Kidney epithelial cell (primary cell): ENCODE measurements around the gene INTS1. TPM values are rescaled to one million over a fixed set of nuclear protein-coding genes. Genes with fewer than 3 reads are reported as not detected.

Experiments used
- DNase-seq: peaks from one replicate; pipeline ENCODE4 v3.0.0-alpha.2; 2010; ENCODE audit warnings: low read depth
- H3K27me3 ChIP-seq: 2 replicates; pipeline ENCODE4 v1.6.0; 2011; ENCODE audit warnings: low read length; ENCODE audit not compliant: control insufficient read depth, insufficient read depth
- H3K36me3 ChIP-seq: 2 replicates; pipeline ENCODE4 v1.5.1; 2011; ENCODE audit warnings: low read length; ENCODE audit not compliant: control insufficient read depth, insufficient read depth
- H3K4me3 ChIP-seq: 2 replicates; pipeline ENCODE4 v1.5.1; 2011; ENCODE audit warnings: low read depth, mild to moderate bottlenecking, control low read depth, low read length
- CTCF ChIP-seq: IDR thresholded peaks from 2 replicates; pipeline ENCODE4 v1.5.1; 2011; ENCODE audit warnings: mild to moderate bottlenecking, moderate library complexity, low read length, control low read depth, inconsistent platforms; ENCODE audit not compliant: insufficient read depth, poor library complexity, severe bottlenecking
- total RNA-seq: library from RNA; depleted of rRNA; stranded (reverse); fragments of >200 nt; gene quantifications from 2 replicates; pipeline ENCODE4 v1.2.3, GENCODE V29; 2015

INTS1 gene
- total RNA-seq, 1 donor from 2014 or later = 84.3 TPM

DNA sequence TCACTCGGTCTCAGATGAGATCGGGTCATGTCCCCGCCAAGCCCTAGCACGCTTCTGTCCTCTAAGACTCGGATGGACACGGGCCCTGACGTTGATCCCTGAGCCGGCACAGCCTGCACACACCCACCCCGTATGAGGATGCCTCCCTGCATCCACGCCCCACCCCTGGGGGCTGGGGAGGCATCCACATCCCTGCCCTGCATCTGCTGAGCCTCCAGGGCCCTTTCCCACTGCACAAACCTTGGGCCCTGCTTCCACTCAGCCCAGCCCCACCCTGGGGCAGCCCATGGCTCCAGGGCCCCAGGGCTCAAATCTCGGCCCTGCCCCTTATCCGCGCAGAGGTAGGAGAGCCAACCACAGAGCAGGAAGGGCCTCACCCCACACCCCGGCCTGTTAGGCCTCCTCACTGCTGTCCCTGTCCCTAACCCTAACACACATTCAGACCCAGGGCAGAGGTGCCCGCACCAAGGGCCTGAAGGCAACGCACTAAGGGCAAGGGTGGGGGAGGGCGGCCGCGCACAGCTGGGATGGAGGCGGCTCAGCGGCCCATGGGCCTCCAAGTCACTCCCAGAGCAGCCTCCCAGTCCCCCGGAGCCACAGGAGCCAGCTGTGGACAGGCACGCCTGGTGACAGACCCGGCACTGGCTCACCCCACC, 35.4 kb downstream of the INTS1 start:
- no peaks in the 10 kb centered on the region for H3K36me3 ChIP-seq
- no peak overlapping the region for H3K4me3 ChIP-seq
- no peak for DNase-seq
- TF ChIP-seq CTCF = no peak
- no peaks in the 10 kb centered on the region for H3K27me3 ChIP-seq

- no peak for DNase-seq
- Histone ChIP-seq H3K36me3 (no peaks in the 10 kb centered on the region), H3K27me3 (no peaks in the 10 kb centered on the region), H3K4me3 (no peak overlapping the region)
- no peak for TF ChIP-seq CTCF
Observed at GRCh38 chr7:1468203-1468602, 36.0 kb downstream of the INTS1 start.

GRCh38 chr7:1466524-1467271, 37.5 kb downstream of the INTS1 start:
- no peak for TF ChIP-seq CTCF
- peak; percentile 31 for DNase-seq
- Histone ChIP-seq H3K36me3 (no peaks in the 10 kb centered on the region), H3K27me3 (no peaks in the 10 kb centered on the region), H3K4me3 (no peak overlapping the region)

DNA sequence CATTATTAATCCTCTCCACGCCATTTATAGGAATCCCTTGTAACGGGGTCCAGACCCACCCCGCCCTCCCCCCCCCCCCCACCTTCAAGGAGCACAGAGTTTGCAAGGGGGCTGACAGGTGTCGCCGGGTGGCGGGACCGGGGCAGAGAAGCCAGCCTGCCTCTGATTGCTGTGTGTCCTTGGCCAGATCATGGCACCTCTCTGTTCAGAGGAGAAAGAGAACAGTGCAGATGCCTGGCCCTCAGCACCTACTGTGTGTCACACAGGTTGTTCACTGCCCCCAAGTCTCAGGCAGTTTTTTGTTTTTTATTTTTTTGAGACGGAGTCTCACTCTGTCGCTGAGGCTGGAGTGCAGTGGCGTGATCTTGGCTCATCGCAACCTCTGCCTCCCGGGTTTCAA, 39.5 kb downstream of the INTS1 start:
- Histone ChIP-seq H3K4me3 (no peak overlapping the region), H3K36me3 (no peaks in the 10 kb centered on the region), H3K27me3 (no peaks in the 10 kb centered on the region)
- no peak for TF ChIP-seq CTCF
- DNase-seq = no peak

- Histone ChIP-seq H3K4me3 (no peak overlapping the region), H3K27me3 (no peaks in the 10 kb centered on the region), H3K36me3 (no peaks in the 10 kb centered on the region)
- no peak for TF ChIP-seq CTCF
- no peak for DNase-seq
Observed at GRCh38 chr7:1463676-1464223, 40.4 kb downstream of the INTS1 start.
